GM12874 (cell line): ENCODE data around the gene FBXO46.

Experiments used
- CTCF ChIP-seq: IDR thresholded peaks from 2 replicates; pipeline ENCODE4 v1.5.1; 2011; ENCODE audit warnings: low read depth, mild to moderate bottlenecking, control low read depth, low read length, moderate library complexity; ENCODE audit not compliant: insufficient read depth

The FBXO46 gene

GRCh38 chr19:45667620-45668341 is 62.9 kb downstream of the FBXO46 start, which contains the start of gene GIPR:
GIPR (plus strand) TSS chr19:45668221; CDS start chr19:45669521, 1,300 bp downstream.
- no peak for TF ChIP-seq CTCF

GRCh38 chr19:45664575-45664974 is 66.1 kb downstream of the FBXO46 start:
- TF ChIP-seq CTCF: no peak

GRCh38 chr19:45663800-45664199 is 66.9 kb downstream of the FBXO46 start:
- TF ChIP-seq CTCF: no peak

- no peak for TF ChIP-seq CTCF
Measured at GRCh38 chr19:45660636-45661035, 70.1 kb downstream of the FBXO46 start.
